ENCODE data around the gene POC1A. TPM values are rescaled to one million over a fixed set of nuclear protein-coding genes. Genes with fewer than 3 reads are reported as not detected.

The POC1A gene
- total RNA-seq, 1 donor from 2014 or later, result 4.7 TPM

- Histone ChIP-seq H3K27me3 (ENCODE audit: control insufficient read depth, insufficient read depth, low read length) (no peaks in the 10 kb centered on the region), H3K36me3 (ENCODE audit: control insufficient read depth, insufficient read depth, low read length) (no peaks in the 10 kb centered on the region), H3K4me3 (ENCODE audit: low read depth, low read length) (peak overlapping the region; percentile 57)
- peak; percentile 91 for DNase-seq (ENCODE audit: low read depth)
- peak; percentile 12 for TF ChIP-seq CTCF (IDR thresholded peaks at IDR 0.05; ENCODE audit: insufficient read depth, low read length, poor library complexity, severe bottlenecking)
These were observed 97.0 kb downstream of the POC1A start for GRCh38 chr3:52056968-52057811.

- Histone ChIP-seq H3K27me3 (ENCODE audit: control insufficient read depth, insufficient read depth, low read length) (no peaks in the 10 kb centered on the region), H3K36me3 (ENCODE audit: control insufficient read depth, insufficient read depth, low read length) (peaks cover 2% of the 10 kb centered on the region)
- DNase-seq (ENCODE audit: low read depth), result no peak
These were observed 97.7 kb downstream of the POC1A start, which contains the start of gene DUSP7 for GRCh38 chr3:52056521-52056967. DUSP7 (minus strand) TSS chr3:52056571; CDS start chr3:52056366, 205 bp downstream.

GRCh38 chr3:52055537-52056351, 98.5 kb downstream of the POC1A start:
- no peak for TF ChIP-seq CTCF (IDR thresholded peaks at IDR 0.05; ENCODE audit: insufficient read depth, low read length, poor library complexity, severe bottlenecking)
- Histone ChIP-seq H3K27me3 (ENCODE audit: control insufficient read depth, insufficient read depth, low read length) (no peaks in the 10 kb centered on the region), H3K36me3 (ENCODE audit: control insufficient read depth, insufficient read depth, low read length) (peaks cover 2% of the 10 kb centered on the region), H3K4me3 (ENCODE audit: low read depth, low read length) (peak overlapping the region; percentile 80)
- no peak for DNase-seq (ENCODE audit: low read depth)

More at GRCh38 chr3:52056521-52056967, 97.7 kb downstream of the POC1A start, which contains the start of gene DUSP7:
- no peak for TF ChIP-seq CTCF (IDR thresholded peaks at IDR 0.05; ENCODE audit: insufficient read depth, low read length, poor library complexity, severe bottlenecking)
- H3K4me3 ChIP-seq (ENCODE audit: low read depth, low read length), result peak within 1 kb of the TSS; percentile 80

- DNase-seq (ENCODE audit: low read depth), result no peak
- H3K27me3 ChIP-seq (ENCODE audit: control insufficient read depth, insufficient read depth, low read length), result no peaks in the 10 kb centered on the region
- H3K4me3 ChIP-seq (ENCODE audit: low read depth, low read length), result peak overlapping the region; percentile 80
- H3K36me3 ChIP-seq (ENCODE audit: control insufficient read depth, insufficient read depth, low read length), result peaks cover 2% of the 10 kb centered on the region
- peak; percentile 47 for TF ChIP-seq CTCF (IDR thresholded peaks at IDR 0.05; ENCODE audit: insufficient read depth, low read length, poor library complexity, severe bottlenecking)
These were observed 99.3 kb downstream of the POC1A start for GRCh38 chr3:52054661-52055511.
